Esophagus muscularis mucosa (tissue), 4 donors: Measurements from ENCODE around the gene TMEM54. TPM values are rescaled to one million over a fixed set of nuclear protein-coding genes. Genes with fewer than 3 reads are reported as not detected.

Experiments used
- DNase-seq: peaks from one replicate; pipeline ENCODE4 v3.0.0-alpha.2; 2017; ENCODE audit errors: extremely low spot score
- H3K27ac ChIP-seq, 4 donors: fragments of 200-600 bp; sonication (generic); replicated peaks in 1 of 4; 1 replicate in 3 of 4; 2 replicates in 1 of 4; pipeline ENCODE4 v1.5.1; 2016 to 2019; ENCODE audit warnings: mild to moderate bottlenecking in 1 of 4
- H3K27me3 ChIP-seq, 4 donors: fragments of 200-600 bp; sonication (generic); one replicate each; pipeline versions ENCODE4 v1.5.1 to v1.6.0; 2016 to 2019
- H3K36me3 ChIP-seq, 4 donors: fragments of 200-600 bp; sonication (generic); one replicate each; pipeline ENCODE4 v1.5.1; 2016 to 2019
- H3K4me1 ChIP-seq, 4 donors: fragments of 200-600 bp; sonication (generic); one replicate each; pipeline ENCODE4 v1.5.1; 2016 to 2019
- H3K4me3 ChIP-seq, 4 donors: fragments of 200-600 bp; sonication (generic); 1 replicate in 2 of 4; 2 replicates in 2 of 4; pipeline ENCODE4 v1.5.1; 2016 to 2019; ENCODE audit warnings: mild to moderate bottlenecking in 4 of 4, moderate library complexity in 1 of 4
- H3K9me3 ChIP-seq, 4 donors: fragments of 200-600 bp; sonication (generic); 1 replicate in 3 of 4; 2 replicates in 1 of 4; pipeline ENCODE4 v1.5.1; 2016 to 2019
- CTCF ChIP-seq, 3 experiments: fragments of 200-600 bp in 2 of 3; fragments of 450-650 bp in 1 of 3; sonication (generic) in 2 of 3; IDR thresholded peaks; one replicate each; pipeline ENCODE4 v1.5.1; 2017 to 2019; ENCODE audit warnings: antibody characterized with exemption in 3 of 3, mild to moderate bottlenecking in 2 of 3, moderate library complexity in 1 of 3
- EP300 ChIP-seq: sonication (generic); formaldehyde crosslinking; IDR thresholded peaks from one replicate; pipeline ENCODE4 v1.6.1; 2017; ENCODE audit warnings: antibody characterized with exemption
- POLR2A ChIP-seq: fragments of 450-650 bp; IDR thresholded peaks from one replicate; pipeline ENCODE4 v1.6.1; 2017; ENCODE audit warnings: antibody characterized with exemption, moderate library complexity, mild to moderate bottlenecking, low read depth
- POLR2AphosphoS5 ChIP-seq, 2 donors: sonication (generic); formaldehyde crosslinking; IDR thresholded peaks; one replicate each; pipeline ENCODE4 v1.6.1; 2017; ENCODE audit warnings: antibody characterized with exemption in 2 of 2
- WGBS: methylation state at CpG from one replicate; pipeline ENCODE4 v1.1.5; 2018; 5-methylcytosine and 5-hydroxymethylcytosine counted together
- intact Hi-C: fragments of 100-400 bp; cut with DNase I; formaldehyde crosslinking; loops from one replicate; pipeline ENCODE4 v1.15.1; 2023
- total RNA-seq, 4 donors: library from RNA; depleted of rRNA; stranded (reverse); fragments of >200 nt; gene quantifications; one replicate each; pipeline versions ENCODE4 v1.1.0 to v1.2.1, GENCODE V29; 2016

The TMEM54 gene
- total RNA-seq, 4 donors from 2014 or later = 64.6 to 132 (median 118) TPM

GRCh38 chr1:32928285-32928684, 27.1 kb upstream of the TMEM54 start:
- intact Hi-C loops = no loop called here
- 91% methylated on average over 2 of the region's 2 CpGs for WGBS

GRCh38 chr1:32927441-32927840, 26.3 kb upstream of the TMEM54 start:
- H3K27me3 ChIP-seq = peaks cover 0 to 16% (median 0%) of the 10 kb centered on the region in 4 donors
- peaks cover 12 to 18% (median 17%) of the 10 kb centered on the region in 4 donors for H3K4me1 ChIP-seq
- WGBS = 96% methylated on average over 2 of the region's 2 CpGs
- no peaks in the 10 kb centered on the region for H3K9me3 ChIP-seq
- TF ChIP-seq EP300 = no peak
- no peak for TF ChIP-seq POLR2A
- TF ChIP-seq CTCF (IDR thresholded peaks at IDR 0.05) = no peak
- TF ChIP-seq POLR2AphosphoS5 (IDR thresholded peaks at IDR 0.05) = no peak
- H3K27ac ChIP-seq = no peak overlapping the region
- intact Hi-C loops = no loop called here
- H3K4me3 ChIP-seq = no peak overlapping the region
- H3K36me3 ChIP-seq = no peaks in the 10 kb centered on the region
- no peak for DNase-seq

More at GRCh38 chr1:32928285-32928684, 27.1 kb upstream of the TMEM54 start:
- Histone ChIP-seq H3K36me3 (no peaks in the 10 kb centered on the region), H3K27me3 (peaks cover 0 to 13% (median 0%) of the 10 kb centered on the region in 4 donors), H3K4me3 (no peak overlapping the region), H3K27ac (no peak overlapping the region), H3K9me3 (no peaks in the 10 kb centered on the region), H3K4me1 (peaks cover 12 to 19% (median 18%) of the 10 kb centered on the region in 4 donors)
- no peak for DNase-seq
- TF ChIP-seq EP300 = no peak
- TF ChIP-seq POLR2AphosphoS5 (IDR thresholded peaks at IDR 0.05) = no peak
- TF ChIP-seq CTCF (IDR thresholded peaks at IDR 0.05) = no peak
- no peak for TF ChIP-seq POLR2A

- no peak for TF ChIP-seq POLR2AphosphoS5 (IDR thresholded peaks at IDR 0.05)
- TF ChIP-seq EP300 = no peak
- TF ChIP-seq CTCF (IDR thresholded peaks at IDR 0.05) = no peak
- no peak for TF ChIP-seq POLR2A
- intact Hi-C loops = no loop called here
- WGBS = 88% methylated on average over 6 of the region's 6 CpGs
- DNase-seq = no peak
- Histone ChIP-seq H3K9me3 (no peaks in the 10 kb centered on the region), H3K27ac (no peak overlapping the region), H3K36me3 (no peaks in the 10 kb centered on the region), H3K27me3 (peaks cover 0 to 16% (median 0%) of the 10 kb centered on the region in 4 donors), H3K4me3 (no peak overlapping the region), H3K4me1 (peaks cover 12 to 18% (median 17%) of the 10 kb centered on the region in 4 donors)
Measured at GRCh38 chr1:32926562-32926961, 25.4 kb upstream of the TMEM54 start.

- Histone ChIP-seq H3K27ac (no peak overlapping the region), H3K4me3 (peak overlapping the region; percentile 15 to 42 (median 24))
Measured at GRCh38 chr1:32925403-32926162, 24.4 kb upstream of the TMEM54 start.

GRCh38 chr1:32924881-32925344, 23.7 kb upstream of the TMEM54 start:
- TF ChIP-seq POLR2A = no peak
- intact Hi-C loops = no loop called here
- WGBS = 21% methylated on average over 30 of the region's 31 CpGs
- Histone ChIP-seq H3K4me1 (peaks cover 12 to 21% (median 17%) of the 10 kb centered on the region in 4 donors), H3K27me3 (peaks cover 0 to 27% (median 0%) of the 10 kb centered on the region in 4 donors), H3K4me3 (peak overlapping the region; percentile 15 to 42 (median 24)), H3K9me3 (no peaks in the 10 kb centered on the region), H3K27ac (no peak overlapping the region), H3K36me3 (no peaks in the 10 kb centered on the region)
- no peak for DNase-seq

More at GRCh38 chr1:32925403-32926162, 24.4 kb upstream of the TMEM54 start:
- no peak for TF ChIP-seq POLR2A
- DNase-seq = no peak
- 30% methylated on average over 24 of the region's 24 CpGs for WGBS
- Histone ChIP-seq H3K9me3 (no peaks in the 10 kb centered on the region), H3K27me3 (peaks cover 0 to 21% (median 0%) of the 10 kb centered on the region in 4 donors), H3K36me3 (no peaks in the 10 kb centered on the region), H3K4me1 (peaks cover 12 to 21% (median 17%) of the 10 kb centered on the region in 4 donors)
- intact Hi-C loops = no loop called here
